K562 (cell line): ENCODE results near the gene ACER1. TPM values are rescaled to one million over a fixed set of nuclear protein-coding genes. Genes with fewer than 3 reads are reported as not detected.

ENCODE experiments used
- ATAC-seq: fragments of 200-7000 bp; cut with Tn5 transposase; 3 replicates; pipeline ENCODE4 v1.9.1; 2020; ENCODE audit warnings: moderate library complexity
- BruUV-seq: library from RNA; stranded (reverse); fragments of 400-500 nt; replicated peaks from 2 replicates; lab custom pipeline; 2021; lab: Mats Ljungman, UMichigan
- CTCF ChIA-PET: fragments of 300-600 bp; formaldehyde crosslinking; extraction: SDS; loops from one replicate; lab custom pipeline; 2021; ENCODE audit warnings: low intra/inter-chr PET ratio; lab: Yijun Ruan, JAX
- POLR2A ChIA-PET: fragments of 300-600, 350-650 bp; sonication (Branson Sonifier 250); formaldehyde crosslinking; extraction: SDS; loops from one replicate; lab custom pipeline; 2021; ENCODE audit warnings: antibody characterized with exemption, inconsistent platforms; lab: Yijun Ruan, JAX
- DNase-seq, 4 experiments: peaks; one replicate each; pipeline versions ENCODE4 v3.0.0 to v3.0.0-alpha.2; 2011 to 2018; ENCODE audit warnings: low spot score in 3 of 4, mixed read lengths in 3 of 4; ENCODE audit errors: extremely low read depth in 1 of 4
- FAIRE-seq: peaks from 2 replicates; lab custom pipeline; 2011; peaks lifted over from hg19 to GRCh38; lab: Jason Lieb, UNC
- H2AFZ ChIP-seq: 2 replicates; pipeline ENCODE4 v1.6.0; 2011; ENCODE audit warnings: low read depth, low read length, control low read depth, inconsistent platforms
- H3K27ac ChIP-seq: fragments of 200-600 bp; 3 replicates; pipeline ENCODE4 v1.8.0; 2011; ENCODE audit warnings: low read depth, mild to moderate bottlenecking, control low read depth, inconsistent platforms, low read length, moderate library complexity, mixed read lengths; ENCODE audit errors: extremely low read depth
- H3K27me3 ChIP-seq, 2 experiments: fragments of 300-600 bp in 1 of 2; 2 replicates in 1 of 2; 3 replicates in 1 of 2; pipeline versions ENCODE4 v1.6.0 to v1.8.0; 2011; ENCODE audit warnings: inconsistent platforms in 2 of 2, low read length in 2 of 2, mild to moderate bottlenecking in 1 of 2, mixed read lengths in 1 of 2, moderate library complexity in 1 of 2; ENCODE audit not compliant: control insufficient read depth in 2 of 2, insufficient read depth in 2 of 2
- H3K36me3 ChIP-seq: fragments of 300-600 bp; 3 replicates; pipeline ENCODE4 v1.8.0; 2011; ENCODE audit warnings: mild to moderate bottlenecking, low read length, inconsistent platforms; ENCODE audit not compliant: control insufficient read depth, insufficient read depth
- H3K4me1 ChIP-seq, 2 experiments: fragments of 200-600 bp in 1 of 2; replicated peaks in 1 of 2; 2 replicates in 1 of 2; 3 replicates in 1 of 2; pipeline versions ENCODE4 v1.5.1 to v1.8.0; 2011; ENCODE audit warnings: inconsistent platforms in 2 of 2, low read length in 2 of 2, mild to moderate bottlenecking in 1 of 2, mixed read lengths in 1 of 2, moderate library complexity in 1 of 2; ENCODE audit not compliant: control insufficient read depth in 2 of 2, insufficient read depth in 2 of 2
- H3K4me2 ChIP-seq: 2 replicates; pipeline ENCODE4 v1.6.1; 2011; ENCODE audit warnings: low read length, control low read depth, inconsistent platforms, mixed read lengths; ENCODE audit not compliant: insufficient read depth
- H3K4me3 ChIP-seq: fragments of 200-600 bp; sonication (generic), shearing (Covaris generic); 2 replicates; pipeline ENCODE4 v1.5.1; 2016; ENCODE audit warnings: control low read depth, inconsistent platforms
- H3K79me2 ChIP-seq: fragments of 200-600 bp; 3 replicates; pipeline ENCODE4 v1.8.0; 2011; ENCODE audit warnings: low read length, inconsistent platforms; ENCODE audit not compliant: control insufficient read depth, insufficient read depth
- H3K9ac ChIP-seq, 2 experiments: 2 replicates each; pipeline versions ENCODE4 v1.6.0 to v1.6.1; 2011; ENCODE audit warnings: low read depth in 2 of 2, low read length in 2 of 2, control low read depth in 1 of 2, inconsistent platforms in 1 of 2, mild to moderate bottlenecking in 1 of 2, mixed read lengths in 1 of 2; ENCODE audit not compliant: insufficient read depth in 1 of 2
- H3K9me1 ChIP-seq: one replicate; pipeline ENCODE4 v1.6.0; 2011; ENCODE audit warnings: inconsistent platforms, mild to moderate bottlenecking, low read length, moderate library complexity; ENCODE audit not compliant: control insufficient read depth, insufficient read depth
- H3K9me3 ChIP-seq: replicated peaks from 2 replicates; pipeline ENCODE4 v1.5.1; 2011; ENCODE audit warnings: low read depth, low read length, inconsistent platforms; ENCODE audit not compliant: control insufficient read depth, insufficient read depth
- H4K20me1 ChIP-seq: replicated peaks from 2 replicates; pipeline ENCODE4 v1.6.1; 2011; ENCODE audit warnings: low read length, inconsistent platforms, mixed read lengths; ENCODE audit not compliant: control insufficient read depth, insufficient read depth
- CUX1 ChIP-seq: fragments of 200-800 bp; sonication (Bioruptor generic); IDR thresholded peaks from 2 replicates; pipeline ENCODE4 v1.6.1; 2016; ENCODE audit warnings: missing genetic modification characterization, missing compliant biosample characterization
- E2F5 ChIP-seq: sonication (generic); formaldehyde crosslinking; IDR thresholded peaks from 2 replicates; pipeline ENCODE4 v1.8.0; 2022; ENCODE audit warnings: mild to moderate bottlenecking, missing genetic modification reagents
- MAZ ChIP-seq, 2 experiments: fragments of 450-650 bp in 1 of 2; sonication (generic) in 1 of 2; formaldehyde crosslinking; IDR thresholded peaks in 1 of 2; conservative IDR thresholded peaks in 1 of 2; 2 replicates each; pipeline versions ENCODE4 v1.4.0 to v1.5.0; 2020; ENCODE audit warnings: mild to moderate bottlenecking in 1 of 2, missing genetic modification reagents in 1 of 2
- SETDB1 ChIP-seq: IDR thresholded peaks from one replicate; pipeline ENCODE4 v1.6.1; 2012; ENCODE audit warnings: low read length, control low read depth, inconsistent platforms
- SMARCA4 ChIP-seq: fragments of 450-650 bp; IDR thresholded peaks from 2 replicates; pipeline ENCODE4 v1.6.1; 2016
- U2AF2 ChIP-seq: fragments of 200-400 bp; formaldehyde crosslinking; optimal IDR thresholded peaks from 2 replicates; pipeline ENCODE3; 2017; ENCODE audit warnings: low read depth, mild to moderate bottlenecking, low read length
- ZNF311 ChIP-seq: fragments of 250-450 bp; sonication (Bioruptor Pico); IDR thresholded peaks from 2 replicates; pipeline ENCODE4 v1.4.0; 2020; ENCODE audit warnings: mild to moderate bottlenecking, moderate library complexity
- WGBS: fragments of 100-300 bp; shearing (Covaris generic); methylation state at CpG from one replicate; pipeline ENCODE4 v1.1.6; 2016; ENCODE audit warnings: low coverage, mixed read lengths; ENCODE audit not compliant: insufficient coverage; ENCODE audit errors: missing lambda C conversion rate; 5-methylcytosine and 5-hydroxymethylcytosine counted together
- in situ Hi-C: fragments of 300-500 bp; cut with MboI; formaldehyde crosslinking; loops from 4 replicates; pipeline ENCODE4 v1.15.0; 2018; ENCODE audit warnings: inconsistent platforms, mixed read lengths
- intact Hi-C: fragments of 100-400 bp; cut with micrococcal nuclease; formaldehyde crosslinking; loops from 2 replicates; pipeline ENCODE4 v1.14.2; 2022
- polyA plus RNA-seq, 8 experiments: library from polyadenylated mRNA; depleted of rRNA in 4 of 8; stranded (reverse) in 5 of 8; unstranded in 3 of 8; fragments of >200 nt; fragmentation: Nextera tagmentation in 2 of 8; fragmentation: Illumina TruSeq in 1 of 8; extraction: Ambion mirVana in 2 of 8; extraction: Trizol in 1 of 8; gene quantifications; 2 replicates each; pipeline versions ENCODE4 v1.2.1 to v1.2.3, GENCODE V29; 2011 to 2014; ENCODE audit warnings: inconsistent platforms in 1 of 8, missing spikeins in 1 of 8
- total RNA-seq, 7 experiments: library from RNA; depleted of rRNA in 6 of 7; stranded (reverse); fragments of >200 nt in 6 of 7; fragmentation: Illumina TruSeq in 2 of 7; extraction: Trizol in 2 of 7; gene quantifications; 2 replicates each; pipeline versions ENCODE4 v1.2.1 to v1.2.3, GENCODE V29; 2011 to 2021; ENCODE audit warnings: low replicate concordance in 1 of 7

ACER1 gene
- total and polyA plus RNA-seq, 9 of the 15 experiments (the other 6 are each of a cell fraction or from before 2014, with no cell fraction given) = not detected

- TF ChIP-seq CUX1 = no peak
- no peak for TF ChIP-seq MAZ (CRISPR knock-in tag; conservative IDR thresholded peaks at IDR 0.05 in 1 of 2, IDR thresholded peaks at IDR 0.05 in 1 of 2)
- no peak for TF ChIP-seq SMARCA4
- TF ChIP-seq U2AF2 = no peak
Measured at GRCh38 chr19:6269101-6269886, 64.1 kb downstream of the ACER1 start (continued).

GRCh38 chr19:6268382-6268771 lies 65.0 kb downstream of the ACER1 start:
- Histone ChIP-seq H3K9ac (no peak overlapping the region), H3K79me2 (peaks cover 89% of the 10 kb centered on the region), H3K4me1 (peaks cover 26 to 49% of the 10 kb centered on the region in 2 experiments), H4K20me1 (peaks cover 21% of the 10 kb centered on the region; the same call in 1 of the 2 replicates), H3K27ac (no peak overlapping the region), H3K27me3 (no peaks in the 10 kb centered on the region), H3K9me1 (peaks cover 5% of the 10 kb centered on the region), H3K36me3 (peaks cover 62% of the 10 kb centered on the region), H3K4me2 (no peak overlapping the region), H3K9me3 (no peaks in the 10 kb centered on the region), H3K4me3 (no peak overlapping the region), H2AFZ (no peak overlapping the region)
- no peak for ATAC-seq
- CTCF ChIA-PET = no interaction called here
- no peak for DNase-seq
- no peak for FAIRE-seq
- TF ChIP-seq ZNF311 (CRISPR knock-in tag) = no peak
- no peak for TF ChIP-seq SETDB1
- no peak for TF ChIP-seq E2F5 (CRISPR knock-in tag)
- WGBS = 89% methylated on average over 4 of the region's 4 CpGs
- in situ Hi-C loops = no loop called here
- POLR2A ChIA-PET = interaction anchor here (1.3 kb wide), 1 partner anchor 11 kb away, joined by 5 read pairs; no protein-coding TSS in a partner anchor
- no TSS peak for BruUV-seq
- intact Hi-C loops = no loop called here
